GM12892 (cell line): Measurements from ENCODE around the gene PCDHA3.
"Not testable (repeated sequence)": the region's sequence is repeated elsewhere in the genome, so short reads cannot be mapped to it uniquely, and the experiment has no call there.

Experiments used
- POLR2A ChIP-seq: IDR thresholded peaks from 2 replicates; pipeline ENCODE4 v1.6.1; 2011; ENCODE audit warnings: low read depth, low read length, control low read depth
- POLR2AphosphoS5 ChIP-seq: IDR thresholded peaks from 2 replicates; pipeline ENCODE4 v1.6.1; 2011; ENCODE audit warnings: low read depth, low read length, control low read depth

DNA sequence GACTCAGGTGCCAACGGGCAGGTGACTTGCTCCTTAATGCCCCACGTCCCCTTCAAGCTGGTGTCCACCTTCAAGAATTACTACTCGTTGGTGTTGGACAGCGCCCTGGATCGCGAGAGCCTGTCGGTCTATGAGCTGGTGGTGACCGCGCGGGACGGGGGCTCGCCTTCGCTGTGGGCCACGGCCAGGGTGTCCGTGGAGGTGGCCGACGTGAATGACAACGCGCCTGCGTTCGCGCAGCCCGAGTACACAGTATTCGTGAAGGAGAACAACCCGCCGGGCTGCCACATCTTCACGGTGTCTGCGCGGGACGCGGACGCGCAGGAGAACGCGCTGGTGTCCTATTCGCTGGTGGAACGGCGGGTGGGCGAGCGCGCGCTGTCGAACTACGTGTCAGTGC lies 13.4 kb upstream of the PCDHA3 start:
- TF ChIP-seq POLR2AphosphoS5, POLR2A: not testable (repeated sequence)
